Renal pelvis (tissue), 4 donors: Measurements from ENCODE around the gene SLF2. TPM values are rescaled to one million over a fixed set of nuclear protein-coding genes. Genes with fewer than 3 reads are reported as not detected.
"Not testable (repeated sequence)": the region's sequence is repeated elsewhere in the genome, so short reads cannot be mapped to it uniquely, and the experiment has no call there.

ENCODE experiments used
- DNase-seq: peaks from one replicate; pipeline ENCODE4 v3.0.0-alpha.2; 2013
- polyA plus RNA-seq, 3 donors: library from polyadenylated mRNA; unstranded; fragments of 120-200 nt; gene quantifications; one replicate each; pipeline ENCODE4 v1.2.1, GENCODE V29; 2013; ENCODE audit not compliant: insufficient read length in 3 of 3

The SLF2 gene
- polyA plus RNA-seq, 3 donors = 29.9 to 47.6 (median 44.8) TPM

DNA sequence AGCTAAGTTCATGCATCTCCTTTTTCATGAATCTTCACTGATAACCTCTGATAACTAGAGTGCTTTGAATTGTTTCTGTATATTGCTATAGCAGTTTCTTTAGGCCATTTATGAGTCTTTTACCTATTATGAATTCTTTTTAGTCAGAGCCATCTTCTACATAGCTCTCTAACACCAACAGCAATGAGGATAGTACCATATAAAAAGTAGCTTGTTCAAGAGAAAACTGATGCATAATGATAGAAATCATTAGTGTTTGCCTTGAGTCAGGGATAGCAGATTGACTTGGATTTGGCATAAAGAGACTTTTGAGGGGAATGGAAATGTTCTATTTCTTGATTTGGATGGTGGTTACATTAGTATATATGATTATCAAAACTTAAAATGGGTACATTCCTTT is 30.7 kb downstream of the SLF2 start:
- DNase-seq = no peak

DNA sequence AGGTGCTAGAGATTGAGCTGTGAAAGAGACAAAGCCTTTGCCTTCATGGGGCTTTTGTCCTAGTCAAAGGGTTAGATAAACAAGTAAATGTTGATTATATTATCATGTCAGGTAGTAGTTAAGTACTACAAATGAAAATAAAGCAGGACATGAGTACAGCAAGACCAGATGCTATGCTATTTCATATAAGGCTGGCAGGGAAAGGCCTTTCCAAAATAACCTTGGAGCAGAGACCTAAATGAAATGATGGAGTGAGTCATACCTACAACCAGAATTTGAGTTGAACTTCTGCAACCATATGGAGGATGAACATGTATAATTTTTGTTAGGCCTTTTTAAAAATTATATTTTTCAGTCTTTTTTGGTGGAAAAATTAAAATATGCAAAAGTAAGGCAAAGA is 33.0 kb downstream of the SLF2 start:
- no peak for DNase-seq

DNA sequence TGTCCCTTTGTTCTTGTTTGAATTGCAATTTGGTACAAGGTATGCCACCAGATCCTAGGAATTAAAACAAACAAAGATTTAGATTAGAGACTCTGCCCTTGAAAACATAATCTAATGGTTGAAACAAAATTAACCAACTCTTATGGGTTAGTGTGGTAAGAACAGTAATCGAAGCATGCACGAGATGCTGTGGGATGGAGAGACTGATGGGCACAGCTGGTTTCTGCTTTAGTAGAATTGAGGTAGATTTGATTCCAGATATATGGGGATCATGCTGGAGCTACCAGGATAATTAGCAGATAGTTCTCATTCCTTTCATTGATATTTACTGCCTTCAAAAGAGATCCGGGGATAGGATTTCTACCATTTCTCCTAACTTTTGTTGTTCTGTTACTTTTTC is 36.2 kb downstream of the SLF2 start:
- DNase-seq = no peak

DNA sequence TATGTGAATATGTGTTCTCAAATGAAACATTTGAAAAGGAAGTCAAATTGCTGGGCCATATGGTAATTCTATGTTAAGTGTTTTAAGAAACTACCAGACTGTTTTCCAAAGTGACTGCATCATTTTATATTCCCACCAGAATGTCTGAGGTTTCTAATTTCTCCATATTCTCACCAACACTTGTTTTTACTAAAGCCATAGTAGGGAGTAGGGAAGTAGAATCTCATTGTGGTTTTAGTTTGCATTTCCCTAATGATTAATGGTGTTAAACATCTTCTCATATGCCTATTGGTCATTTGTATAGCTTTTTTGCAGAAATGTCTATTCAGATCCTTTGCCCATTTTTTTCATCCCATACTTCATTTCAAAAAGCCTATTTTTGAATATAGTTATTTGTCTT is 47.5 kb downstream of the SLF2 start:
- no peak for DNase-seq

DNA sequence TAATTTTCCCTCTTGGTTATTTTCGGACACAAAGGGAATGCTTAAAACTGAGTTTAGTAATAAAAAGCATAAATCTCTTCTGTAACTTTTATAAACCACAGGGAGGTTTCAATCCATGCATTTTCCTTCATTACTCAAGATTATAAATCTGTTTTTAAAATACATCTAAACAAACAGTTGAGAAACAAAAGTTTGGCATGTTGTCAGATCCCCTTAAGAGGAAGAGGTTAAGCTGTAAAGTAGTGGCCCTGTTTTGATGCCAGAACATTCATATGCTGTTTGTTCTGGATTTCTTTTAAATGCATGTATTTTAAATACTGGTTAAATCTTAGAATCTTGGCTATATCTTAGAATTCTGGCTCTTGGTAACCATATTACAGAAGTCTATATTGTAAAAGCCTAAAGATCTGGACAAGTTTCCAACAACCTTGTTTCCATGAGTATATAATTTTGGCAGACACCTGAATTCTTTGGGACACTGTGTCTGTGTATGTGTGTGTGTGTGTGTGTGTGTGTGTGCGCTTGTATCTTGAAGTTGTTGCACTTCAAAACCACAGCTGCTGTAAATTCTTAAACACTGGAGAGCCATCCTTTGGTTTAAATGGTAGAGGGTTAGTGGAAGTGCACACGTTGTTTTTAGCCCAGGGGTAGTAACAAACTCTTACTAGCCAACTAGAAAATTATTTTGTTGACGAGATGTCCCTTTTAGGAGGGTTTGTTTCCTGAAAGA is 49.8 kb downstream of the SLF2 start:
- no peak for DNase-seq

DNA sequence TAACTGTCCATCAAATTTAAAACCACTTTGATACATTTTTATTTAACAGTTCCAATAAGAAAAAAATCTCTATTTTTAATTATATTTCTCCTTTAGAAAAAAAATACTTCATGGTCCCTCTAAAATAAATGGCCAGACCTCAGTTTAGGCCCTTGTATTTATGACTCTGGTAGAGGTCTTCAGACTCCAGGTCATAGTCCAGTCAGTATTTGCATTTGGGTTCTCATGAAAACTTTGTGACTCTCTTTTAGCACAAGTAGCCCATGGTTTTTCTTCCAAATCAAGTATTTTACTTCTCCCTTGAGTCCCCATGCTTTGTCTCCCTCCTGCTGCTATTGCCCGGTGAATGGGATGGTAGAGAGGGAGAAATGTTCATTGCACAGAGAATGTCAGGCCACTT is 51.1 kb downstream of the SLF2 start:
- DNase-seq = no peak

DNA sequence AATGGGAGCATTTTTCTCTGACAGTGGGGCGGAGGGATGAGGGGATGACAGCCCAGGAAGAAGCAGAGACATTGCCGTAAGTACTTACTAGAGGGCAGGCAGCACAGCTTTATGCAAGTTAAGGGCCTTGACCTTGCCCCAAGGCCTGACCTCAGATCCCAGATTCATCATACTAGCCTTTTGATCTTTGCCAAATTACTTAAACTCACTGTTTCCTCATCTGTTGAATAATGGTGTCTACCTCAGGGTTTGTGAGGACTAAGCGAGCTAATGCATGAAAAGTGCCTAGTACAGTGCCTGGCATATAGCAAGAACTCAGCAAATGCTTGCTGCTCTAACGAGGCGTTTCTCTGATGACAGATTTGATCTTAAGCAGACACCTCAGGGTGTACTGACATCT is 53.1 kb downstream of the SLF2 start:
- no peak for DNase-seq

DNA sequence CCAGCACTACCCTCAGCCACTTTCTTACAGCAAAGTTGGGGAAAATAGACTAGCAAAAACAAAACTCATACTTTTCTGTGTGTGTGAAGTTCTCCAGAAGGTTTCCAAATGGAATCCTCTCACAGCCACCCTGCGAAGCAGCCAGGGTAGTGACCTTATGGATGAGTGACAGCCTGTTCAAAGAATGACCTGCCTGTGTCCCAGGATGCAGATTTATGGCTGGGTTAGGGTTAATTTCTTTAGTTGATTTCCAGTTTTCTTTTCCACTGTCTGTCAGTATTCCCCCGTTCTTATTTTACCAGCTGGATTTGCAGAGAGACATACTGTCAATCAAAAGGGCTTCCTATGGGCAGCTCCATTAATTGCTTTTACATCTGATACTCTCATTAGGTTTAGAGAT is 54.1 kb downstream of the SLF2 start:
- DNase-seq = no peak

DNA sequence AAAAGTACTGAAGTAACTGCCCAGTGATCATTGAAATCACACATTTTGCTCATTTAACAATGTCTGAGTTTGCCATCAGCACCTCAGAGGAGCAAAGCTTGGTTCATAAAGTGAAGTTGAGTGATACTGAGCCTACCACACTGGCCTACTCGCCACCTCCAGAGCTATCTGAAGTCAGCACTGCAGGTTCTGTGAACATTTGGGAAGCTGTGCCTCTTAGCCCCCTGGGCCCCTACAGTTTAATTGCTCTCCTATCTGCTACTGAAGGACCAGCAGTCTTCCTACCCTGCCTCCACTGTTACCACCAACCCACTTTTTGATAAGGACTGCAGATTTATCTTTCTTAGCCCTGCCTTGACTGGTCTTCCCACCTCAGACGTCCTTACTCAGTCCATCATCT is 54.6 kb downstream of the SLF2 start:
- no peak for DNase-seq

DNA sequence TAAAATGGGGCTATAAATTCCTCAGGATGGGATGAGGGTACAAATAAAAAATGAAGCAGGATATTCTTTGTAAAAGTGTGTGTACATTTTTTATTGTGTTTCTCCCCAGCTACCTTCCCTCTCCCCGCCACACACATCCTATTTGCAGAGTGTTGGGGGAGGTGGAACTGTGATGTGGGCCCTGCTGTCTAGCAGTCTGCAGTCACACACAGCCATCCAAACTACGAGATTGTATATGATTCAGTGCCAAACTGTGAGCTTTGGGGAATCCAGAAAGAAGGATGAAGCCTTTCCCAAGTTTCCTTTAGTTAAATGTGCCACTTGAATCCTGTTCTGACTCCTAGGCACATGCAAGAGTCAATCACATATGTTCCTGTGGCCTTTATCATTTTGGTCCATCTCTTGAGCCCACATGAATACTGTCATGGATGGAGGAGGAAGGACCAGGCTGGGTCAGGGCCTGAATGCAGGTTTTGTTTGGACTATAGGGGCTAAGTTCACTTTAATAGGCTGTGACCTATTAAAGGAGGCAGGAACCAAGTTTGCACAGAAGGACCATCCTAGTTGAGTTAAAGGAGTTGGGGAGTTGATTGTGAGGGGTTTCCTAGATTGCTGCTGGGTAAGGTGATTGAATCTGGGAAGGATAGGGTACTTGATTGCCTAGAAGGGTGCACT is 55.4 kb downstream of the SLF2 start:
- no peak for DNase-seq

DNA sequence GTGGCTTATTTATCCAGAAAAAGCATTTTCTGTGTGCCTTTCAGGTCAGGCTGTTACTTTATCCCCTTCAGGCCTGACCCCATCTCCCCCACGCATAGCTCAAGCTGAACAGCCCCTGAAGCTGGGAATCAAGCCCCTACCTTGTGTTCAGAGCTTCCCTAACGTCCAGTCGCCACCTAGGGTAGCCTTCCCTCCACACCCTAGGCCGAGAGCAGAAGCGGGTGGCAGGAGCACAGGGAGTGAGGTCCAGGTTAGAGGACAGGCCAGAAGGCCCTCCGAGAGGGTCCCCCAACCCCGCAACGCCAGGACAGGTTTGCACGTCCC is 56.1 kb downstream of the SLF2 start:
- no peak for DNase-seq

DNA sequence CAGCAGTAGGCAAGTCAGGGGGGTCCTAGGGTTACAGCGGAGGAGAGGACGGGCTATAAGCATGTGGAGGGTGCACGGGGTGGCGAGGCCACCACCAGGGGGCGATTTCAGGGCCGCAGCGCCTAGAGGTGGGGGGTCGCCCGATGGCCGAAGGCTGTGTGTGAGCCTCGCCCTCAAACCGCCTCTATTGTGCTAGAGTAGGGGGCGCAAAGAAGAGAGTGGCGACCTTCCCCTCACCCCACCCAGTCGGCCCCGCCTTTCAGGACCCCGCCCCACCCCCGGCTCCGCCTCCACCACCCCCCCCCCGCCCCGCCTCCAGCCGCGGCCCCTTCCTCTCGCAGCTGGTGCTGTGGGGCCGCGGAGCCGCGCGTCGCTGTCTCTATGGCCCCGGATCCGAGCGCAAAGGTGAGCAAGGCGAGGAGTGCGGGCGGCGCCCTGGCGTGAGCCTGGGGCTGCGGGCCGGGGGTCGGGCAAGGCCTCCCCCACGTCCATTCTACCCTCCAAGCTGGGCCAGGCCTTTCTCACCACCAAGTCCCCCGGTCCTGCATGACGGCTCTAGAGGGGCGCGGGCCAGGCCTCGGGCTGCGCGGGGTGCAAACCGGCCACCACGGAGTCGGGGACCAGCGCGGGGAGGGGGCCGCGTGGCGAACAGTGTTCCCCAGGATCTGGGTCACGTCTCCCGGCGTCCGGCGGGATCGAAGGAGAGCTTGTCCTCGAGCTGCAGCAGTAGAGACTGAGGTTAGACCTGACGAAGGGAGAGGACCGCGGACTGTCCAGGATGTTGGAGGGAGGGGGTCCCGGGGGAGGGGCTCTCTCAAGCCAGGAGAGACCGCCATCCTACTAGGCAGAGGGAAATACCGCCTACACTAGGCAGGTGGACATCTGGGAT is 56.7 kb downstream of the SLF2 start, which contains the start of gene SEMA4G:
Gene SEMA4G (plus strand): TSS at position 318 of the 889 bp plus-strand sequence. CDS start 3,409 bp downstream, outside the sequence.
- DNase-seq = peak; percentile 42

DNA sequence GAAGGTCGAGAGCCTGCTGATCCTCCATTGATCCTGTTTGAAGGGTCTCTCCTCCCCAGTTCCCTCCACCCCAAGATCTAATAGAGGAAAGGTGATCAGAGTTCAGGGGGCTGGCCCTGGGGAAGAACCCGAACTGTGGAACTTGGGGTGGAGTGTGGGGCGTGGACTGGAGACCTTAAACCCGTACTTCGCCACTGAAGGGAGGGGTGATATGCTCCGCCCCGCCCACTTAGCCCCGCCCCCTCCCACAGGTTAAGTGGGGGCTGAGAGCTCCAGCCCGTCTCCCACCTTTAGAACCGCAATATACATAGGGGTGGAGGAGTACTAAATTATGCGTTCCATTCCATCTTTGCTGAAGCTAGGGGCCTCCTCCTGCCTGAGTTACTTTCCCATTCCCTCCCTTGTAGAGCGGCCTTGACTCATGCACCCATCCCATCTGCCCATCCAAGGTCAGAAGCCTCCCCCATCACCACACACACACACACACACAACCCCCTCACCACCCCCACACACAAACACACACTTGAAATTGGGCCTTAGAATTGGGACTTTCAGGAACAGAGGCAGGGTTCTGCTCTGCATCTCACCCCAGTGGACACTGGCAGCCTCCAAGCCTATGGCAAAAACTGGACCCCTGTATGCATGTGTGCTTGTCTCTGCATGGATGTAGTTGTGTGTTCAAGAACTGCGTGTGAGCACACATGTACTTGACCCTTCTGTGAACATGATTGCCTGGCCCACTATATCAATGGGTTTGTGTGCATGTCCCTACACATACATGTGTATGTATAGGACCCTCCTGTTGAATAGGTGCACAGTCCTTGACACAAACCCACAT is 57.5 kb downstream of the SLF2 start:
- no peak for DNase-seq

DNA sequence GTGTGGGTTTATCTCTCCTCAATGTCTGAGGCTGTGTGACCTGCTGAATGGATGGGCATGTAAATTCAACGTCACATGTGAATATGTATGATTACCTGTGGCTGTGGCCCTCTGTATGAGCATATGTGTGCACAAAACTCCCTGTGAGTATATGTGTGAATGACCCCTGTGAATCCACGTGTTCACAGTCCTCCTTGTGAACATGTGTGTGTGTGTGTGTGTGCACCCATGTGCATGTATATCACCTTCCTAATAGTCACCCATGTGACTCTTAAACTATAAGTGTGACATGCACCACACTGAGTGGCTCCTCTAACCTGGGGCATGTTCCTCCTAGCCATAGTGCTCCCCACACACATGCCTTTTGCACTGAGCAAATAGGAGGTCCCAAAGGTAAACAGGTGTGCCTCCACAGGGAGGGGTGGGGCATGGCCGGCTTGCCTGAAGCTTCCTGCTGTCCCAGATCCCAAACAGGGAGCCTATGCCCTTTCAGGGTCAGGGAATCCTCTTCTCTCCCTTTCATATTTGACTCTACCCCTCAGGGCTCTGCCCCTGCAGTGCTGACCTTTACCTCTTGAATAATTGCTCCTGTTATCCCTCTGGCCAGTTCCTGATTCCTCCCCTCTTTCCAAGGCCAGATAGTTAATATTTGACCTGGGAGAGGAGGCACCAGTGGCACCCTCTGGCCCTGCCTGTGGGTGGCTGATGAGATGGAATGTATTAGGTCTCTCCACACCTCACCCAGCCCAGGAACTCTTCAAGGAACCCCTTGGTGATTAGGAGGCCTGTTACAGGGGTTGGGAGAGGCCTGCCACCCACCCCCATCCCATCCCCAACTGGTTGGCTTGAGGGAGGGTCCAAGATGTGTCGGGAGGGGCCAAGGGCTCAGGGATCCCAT is 58.4 kb downstream of the SLF2 start:
- DNase-seq = no peak

DNA sequence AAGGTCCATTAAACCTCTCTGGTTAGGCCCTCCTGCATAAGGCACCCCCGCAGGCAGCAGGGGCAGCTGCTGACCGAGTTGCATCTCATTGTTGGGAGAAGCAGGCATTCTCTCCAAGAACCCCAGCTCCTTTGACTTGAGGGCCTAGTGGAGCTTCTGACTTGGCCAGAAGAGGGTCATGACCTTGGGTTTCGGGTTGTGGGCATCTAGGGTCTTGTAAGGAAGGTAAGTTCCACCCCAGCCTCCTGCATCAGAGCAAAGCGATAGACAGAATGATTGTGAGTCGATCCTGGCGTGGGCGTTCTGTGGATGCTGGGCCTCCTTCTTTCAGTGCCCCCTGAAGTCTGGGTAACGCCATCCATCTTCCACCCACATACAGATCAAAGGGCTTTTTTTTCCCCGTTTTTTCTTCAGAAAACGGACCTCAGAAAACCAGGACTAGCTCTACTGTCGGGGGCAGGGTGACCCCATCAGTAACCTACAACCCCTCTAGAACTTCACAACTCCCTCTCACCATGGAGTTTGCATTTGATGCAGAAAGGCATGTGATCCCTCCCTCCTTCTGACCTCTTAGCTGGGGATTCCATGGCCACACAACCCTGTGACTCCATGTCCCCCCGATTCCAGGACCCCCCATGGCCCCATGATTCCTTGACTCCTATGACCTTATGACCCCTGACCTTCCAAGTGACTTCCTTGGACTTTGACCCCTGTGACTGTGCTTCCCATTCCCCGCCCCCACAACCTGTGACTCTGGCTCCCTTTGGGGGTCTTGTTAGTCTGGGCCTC is 59.5 kb downstream of the SLF2 start:
- DNase-seq = no peak

DNA sequence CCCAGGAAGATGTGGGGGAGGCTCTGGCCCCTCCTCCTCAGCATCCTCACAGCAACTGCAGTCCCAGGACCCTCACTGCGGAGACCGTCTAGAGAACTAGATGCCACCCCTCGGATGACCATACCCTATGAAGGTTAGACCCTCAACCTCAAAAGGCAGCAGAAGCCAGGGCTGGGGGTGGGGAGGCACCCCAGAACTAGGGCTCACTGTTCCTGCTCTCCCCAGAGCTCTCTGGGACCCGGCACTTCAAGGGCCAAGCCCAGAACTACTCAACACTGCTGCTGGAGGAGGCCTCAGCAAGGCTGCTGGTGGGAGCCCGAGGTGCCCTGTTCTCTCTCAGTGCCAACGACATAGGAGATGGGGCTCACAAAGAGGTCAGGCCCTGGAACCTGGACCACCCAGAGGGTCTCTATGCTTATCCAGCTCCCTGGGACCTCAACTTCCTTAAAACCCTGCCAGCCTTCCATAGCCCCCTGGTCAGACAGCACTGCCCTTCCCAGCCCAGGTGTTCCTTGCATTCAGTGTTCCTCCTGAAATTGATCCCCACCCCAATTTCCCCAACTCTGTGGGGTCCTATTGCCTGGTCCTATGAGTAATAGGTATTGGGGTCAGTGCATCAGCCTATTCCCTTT is 60.3 kb downstream of the SLF2 start:
- DNase-seq = no peak

DNA sequence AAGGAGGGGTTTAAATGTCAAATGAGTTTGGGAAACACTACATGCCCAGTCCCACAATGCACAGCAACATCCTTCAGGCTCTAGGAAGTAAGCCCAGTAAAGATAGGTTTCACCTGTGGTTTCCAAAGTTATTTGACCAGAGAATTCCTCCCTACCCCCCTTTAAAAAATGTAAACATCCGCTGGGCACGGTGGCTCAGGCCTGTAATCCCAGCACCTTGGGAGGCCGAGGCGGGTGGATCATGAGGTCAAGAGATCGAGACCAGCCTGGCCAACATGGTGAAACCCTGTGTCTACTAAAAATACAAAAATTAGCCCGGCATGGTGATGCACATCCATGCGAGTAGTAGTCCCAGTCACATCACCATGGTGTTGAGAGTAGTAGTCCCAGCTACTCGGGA is 62.6 kb downstream of the SLF2 start:
- not testable (repeated sequence) for DNase-seq

DNA sequence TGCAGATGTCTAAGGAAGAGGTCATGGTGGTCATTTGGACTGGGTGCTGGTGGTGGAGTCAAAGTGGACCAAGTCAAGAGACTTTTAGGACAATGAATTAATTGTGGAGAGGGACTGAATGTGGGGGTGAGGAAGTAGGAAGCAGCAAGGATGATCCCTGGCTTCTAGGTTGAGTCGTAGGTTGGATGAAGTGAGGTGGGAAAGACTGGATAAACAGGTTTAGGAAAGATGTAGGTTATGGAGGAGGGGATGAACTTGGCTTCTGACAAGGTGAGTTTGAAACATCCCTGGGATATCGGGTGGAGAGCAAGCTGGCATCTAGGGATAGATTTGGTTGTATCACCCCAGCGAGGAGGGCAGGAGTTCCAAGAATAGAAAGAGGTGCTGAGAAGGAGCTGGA is 64.1 kb downstream of the SLF2 start:
- no peak for DNase-seq

DNA sequence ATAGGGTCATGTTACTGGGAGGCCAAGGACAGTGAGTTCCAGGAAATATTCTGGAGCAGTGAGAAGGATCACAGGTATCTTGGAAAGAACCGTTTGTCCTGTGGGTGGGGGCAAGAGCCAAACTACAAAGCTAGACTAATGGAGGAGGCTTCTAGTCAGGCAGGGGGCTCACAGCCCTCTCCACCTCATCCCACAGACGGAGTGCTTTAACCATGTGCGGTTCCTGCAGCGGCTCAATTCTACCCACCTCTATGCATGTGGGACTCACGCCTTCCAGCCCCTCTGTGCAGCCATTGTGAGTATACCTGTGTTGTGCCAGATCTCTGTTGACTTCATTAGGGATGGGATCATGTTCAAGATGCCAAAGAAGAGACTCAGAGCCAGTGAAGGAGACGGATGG is 64.7 kb downstream of the SLF2 start:
- no peak for DNase-seq
